ENCODE measurements around the gene FTO. TPM values are rescaled to one million over a fixed set of nuclear protein-coding genes. Genes with fewer than 3 reads are reported as not detected.
"Not testable (repeated sequence)": the region's sequence is repeated elsewhere in the genome, so short reads cannot be mapped to it uniquely, and the experiment has no call there.

Gene FTO
- total RNA-seq, 1 donor from 2014 or later, result 85.1 TPM

GRCh38 chr16:54177862-54178477 lies 474.0 kb downstream of the FTO start:
- no peaks in the 10 kb centered on the region for H3K9me3 Mint-ChIP-seq
- no peak for TF ChIP-seq CTCF (conservative IDR thresholded peaks at IDR 0.05)
- DNase-seq (ENCODE audit: extremely low spot score, unreplicated experiment), result no peak
- no peaks in the 10 kb centered on the region for H3K36me3 Mint-ChIP-seq
- peaks cover 61% of the 10 kb centered on the region for H3K4me1 Mint-ChIP-seq (ENCODE audit: unreplicated experiment)
- H3K27me3 Mint-ChIP-seq, result peaks cover 33% of the 10 kb centered on the region
- H3K27ac Mint-ChIP-seq, result peak overlapping the region; percentile 14
- peak overlapping the region; percentile 78 for H3K4me3 Mint-ChIP-seq

- no peak for DNase-seq (ENCODE audit: extremely low spot score, unreplicated experiment)
- no peak for TF ChIP-seq CTCF (conservative IDR thresholded peaks at IDR 0.05)
- H3K27me3 Mint-ChIP-seq, result peaks cover 28% of the 10 kb centered on the region
- no peaks in the 10 kb centered on the region for H3K9me3 Mint-ChIP-seq
- H3K36me3 Mint-ChIP-seq, result no peaks in the 10 kb centered on the region
- peak overlapping the region; percentile 78 for H3K4me3 Mint-ChIP-seq
- peak overlapping the region; percentile 14 for H3K27ac Mint-ChIP-seq
- peaks cover 56% of the 10 kb centered on the region for H3K4me1 Mint-ChIP-seq (ENCODE audit: unreplicated experiment)
Observed at GRCh38 chr16:54178478-54178976, 474.6 kb downstream of the FTO start.

GRCh38 chr16:54180421-54181359 lies 476.7 kb downstream of the FTO start:
- DNase-seq (ENCODE audit: extremely low spot score, unreplicated experiment), result no peak
- H3K27ac Mint-ChIP-seq, result no peak overlapping the region
- H3K27me3 Mint-ChIP-seq, result peaks cover 19% of the 10 kb centered on the region
- peaks cover 37% of the 10 kb centered on the region for H3K4me1 Mint-ChIP-seq (ENCODE audit: unreplicated experiment)
- no peak overlapping the region for H3K4me3 Mint-ChIP-seq
- no peak for TF ChIP-seq CTCF (conservative IDR thresholded peaks at IDR 0.05)
- H3K9me3 Mint-ChIP-seq, result no peaks in the 10 kb centered on the region
- no peaks in the 10 kb centered on the region for H3K36me3 Mint-ChIP-seq

- H3K4me3 Mint-ChIP-seq; H3K27ac Mint-ChIP-seq; DNase-seq (ENCODE audit: extremely low spot score, unreplicated experiment); H3K36me3 Mint-ChIP-seq; H3K9me3 Mint-ChIP-seq: not testable (repeated sequence)
- peaks cover 27% of the 10 kb centered on the region for H3K4me1 Mint-ChIP-seq (ENCODE audit: unreplicated experiment)
- peaks cover 12% of the 10 kb centered on the region for H3K27me3 Mint-ChIP-seq
Observed at GRCh38 chr16:54181683-54182329, 477.9 kb downstream of the FTO start.

GRCh38 chr16:54185045-54185444 lies 481.1 kb downstream of the FTO start:
- DNase-seq (ENCODE audit: extremely low spot score, unreplicated experiment), result no peak
- peaks cover 4% of the 10 kb centered on the region for H3K4me1 Mint-ChIP-seq (ENCODE audit: unreplicated experiment)
- no peak overlapping the region for H3K4me3 Mint-ChIP-seq
- no peaks in the 10 kb centered on the region for H3K36me3 Mint-ChIP-seq
- TF ChIP-seq CTCF (conservative IDR thresholded peaks at IDR 0.05), result no peak
- no peak overlapping the region for H3K27ac Mint-ChIP-seq
- H3K9me3 Mint-ChIP-seq, result no peaks in the 10 kb centered on the region
- H3K27me3 Mint-ChIP-seq, result peaks cover 4% of the 10 kb centered on the region

Measured in type B pancreatic cell (in vitro differentiated cells).